22Rv1 (cell line): ENCODE results near the gene GABRB1.

ENCODE experiments used
- CTCF ChIP-seq: fragments of 450-650 bp; IDR thresholded peaks from 2 replicates; pipeline ENCODE4 v1.5.1; 2017; ENCODE audit warnings: mild to moderate bottlenecking
- ZFX ChIP-seq: fragments of 450-650 bp; IDR thresholded peaks from 2 replicates; pipeline ENCODE4 v1.6.1; 2017; ENCODE audit warnings: antibody characterized with exemption, borderline replicate concordance

- no peak for TF ChIP-seq CTCF
- no peak for TF ChIP-seq ZFX
These were observed 384.4 kb downstream of the GABRB1 start for GRCh38 chr4:47415719-47416118.
